Esophagus (tissue), 2 donors: Measurements from ENCODE around the gene BCR. TPM values are rescaled to one million over a fixed set of nuclear protein-coding genes. Genes with fewer than 3 reads are reported as not detected.

ENCODE experiments used
- H3K27ac ChIP-seq, 2 donors: one replicate each; pipeline ENCODE4 v1.5.1; 2013; ENCODE audit warnings: low read depth in 2 of 2, mild to moderate bottlenecking in 2 of 2, inconsistent platforms in 1 of 2, low read length in 1 of 2, moderate library complexity in 1 of 2
- H3K27me3 ChIP-seq, 2 donors: one replicate each; pipeline ENCODE4 v1.6.1; 2013; ENCODE audit warnings: low read length in 2 of 2, control low read depth in 1 of 2, mild to moderate bottlenecking in 1 of 2; ENCODE audit not compliant: insufficient read depth in 2 of 2, control insufficient read depth in 1 of 2
- H3K36me3 ChIP-seq, 2 donors: one replicate each; pipeline ENCODE4 v1.6.1; 2013; ENCODE audit warnings: low read length in 1 of 2; ENCODE audit not compliant: control insufficient read depth in 2 of 2, insufficient read depth in 2 of 2
- H3K4me1 ChIP-seq, 2 donors: one replicate each; pipeline ENCODE4 v1.6.1; 2013; ENCODE audit warnings: low read length in 1 of 2; ENCODE audit not compliant: control insufficient read depth in 2 of 2, insufficient read depth in 2 of 2
- H3K4me3 ChIP-seq, 2 donors: one replicate each; pipeline ENCODE4 v1.5.1; 2013; ENCODE audit warnings: low read length in 2 of 2, mild to moderate bottlenecking in 2 of 2, low read depth in 1 of 2, moderate library complexity in 1 of 2
- H3K9me3 ChIP-seq, 2 donors: one replicate each; pipeline ENCODE4 v1.6.1; 2013; ENCODE audit warnings: mild to moderate bottlenecking in 2 of 2, low read depth in 1 of 2, low read length in 1 of 2, moderate library complexity in 1 of 2; ENCODE audit not compliant: control insufficient read depth in 2 of 2, insufficient read depth in 1 of 2
- WGBS, 2 donors: extraction: QIAGEN DNeasy Blood & Tissue Kit; methylation state at CpG; one replicate each; pipeline ENCODE4 v1.1.7; 2013; 5-methylcytosine and 5-hydroxymethylcytosine counted together
- polyA plus RNA-seq, 2 donors: library from polyadenylated mRNA; stranded (reverse); fragments of 200-250 nt; gene quantifications; one replicate each; pipeline ENCODE4 v1.2.3, GENCODE V29; 2013
- donor health status: healthy with polysubstance abuse.
- donor health status: Bipolar disorder and iron deficiency.

The BCR gene
- polyA plus RNA-seq, 2 donors: 27.8 to 30.2 TPM

- Histone ChIP-seq H3K9me3 (no peaks in the 10 kb centered on the region), H3K27me3 (no peaks in the 10 kb centered on the region), H3K36me3 (peaks cover 4 to 57% of the 10 kb centered on the region in 2 donors), H3K4me3 (no peak overlapping the region), H3K27ac (peak overlapping the region; percentile 76 to 92), H3K4me1 (peaks cover 4 to 44% of the 10 kb centered on the region in 2 donors)
- WGBS, 2 donors: 86 to 90% methylated on average over 11 of the region's 11 CpGs
Observed at GRCh38 chr22:23281053-23281405, 100.7 kb downstream of the BCR start.

GRCh38 chr22:23281406-23282088 lies 101.2 kb downstream of the BCR start:
- H3K27ac ChIP-seq: peak overlapping the region; percentile 76 to 92
- no peak overlapping the region for H3K4me3 ChIP-seq
- peaks cover 4 to 44% of the 10 kb centered on the region in 2 donors for H3K4me1 ChIP-seq
- no peaks in the 10 kb centered on the region for H3K9me3 ChIP-seq
- peaks cover 8 to 57% of the 10 kb centered on the region in 2 donors for H3K36me3 ChIP-seq
- 42 to 51% methylated on average over 21 of the region's 21 CpGs for WGBS, 2 donors
- H3K27me3 ChIP-seq: no peaks in the 10 kb centered on the region

GRCh38 chr22:23282089-23282501 lies 101.8 kb downstream of the BCR start:
- Histone ChIP-seq H3K4me3 (no peak overlapping the region), H3K36me3 (peaks cover 8 to 56% of the 10 kb centered on the region in 2 donors), H3K9me3 (no peaks in the 10 kb centered on the region), H3K4me1 (peaks cover 4 to 44% of the 10 kb centered on the region in 2 donors), H3K27ac (peak overlapping the region; percentile 76 to 92), H3K27me3 (no peaks in the 10 kb centered on the region)
- 26 to 37% methylated on average over 16 of the region's 16 CpGs for WGBS, 2 donors

GRCh38 chr22:23282516-23282915 lies 102.2 kb downstream of the BCR start:
- Histone ChIP-seq H3K27ac (peak overlapping the region; percentile 68 to 92), H3K4me3 (no peak overlapping the region), H3K9me3 (no peaks in the 10 kb centered on the region), H3K4me1 (peaks cover 4 to 44% of the 10 kb centered on the region in 2 donors), H3K36me3 (peaks cover 4 to 56% of the 10 kb centered on the region in 2 donors), H3K27me3 (no peaks in the 10 kb centered on the region)
- WGBS, 2 donors: 64 to 78% methylated on average over 10 of the region's 10 CpGs

GRCh38 chr22:23282986-23283385 lies 102.7 kb downstream of the BCR start:
- Histone ChIP-seq H3K9me3 (no peaks in the 10 kb centered on the region), H3K27me3 (no peaks in the 10 kb centered on the region), H3K36me3 (peaks cover 4 to 57% of the 10 kb centered on the region in 2 donors), H3K27ac (peak overlapping the region; percentile 68 to 92), H3K4me1 (peaks cover 4 to 43% of the 10 kb centered on the region in 2 donors), H3K4me3 (no peak overlapping the region)
- WGBS, 2 donors: 94 to 96% methylated on average over 11 of the region's 11 CpGs

- peaks cover 4 to 65% of the 10 kb centered on the region in 2 donors for H3K36me3 ChIP-seq
- no peak overlapping the region for H3K4me3 ChIP-seq
- peak overlapping the region in 1 of 2 donors; percentile 92 for H3K27ac ChIP-seq
- H3K27me3 ChIP-seq: no peaks in the 10 kb centered on the region
- WGBS, 2 donors: 90 to 91% methylated on average over 22 of the region's 22 CpGs
- H3K9me3 ChIP-seq: no peaks in the 10 kb centered on the region
- peaks cover 4 to 38% of the 10 kb centered on the region in 2 donors for H3K4me1 ChIP-seq
Observed at GRCh38 chr22:23283591-23284503, 103.5 kb downstream of the BCR start.

GRCh38 chr22:23284504-23285033 lies 104.3 kb downstream of the BCR start:
- Histone ChIP-seq H3K4me1 (peaks cover 4 to 33% of the 10 kb centered on the region in 2 donors), H3K36me3 (peaks cover 4 to 72% of the 10 kb centered on the region in 2 donors), H3K4me3 (no peak overlapping the region), H3K27ac (peak overlapping the region in 1 of 2 donors; percentile 38), H3K27me3 (no peaks in the 10 kb centered on the region), H3K9me3 (no peaks in the 10 kb centered on the region)
- WGBS, 2 donors: 92 to 94% methylated on average over 10 of the region's 10 CpGs

- H3K4me1 ChIP-seq: peaks cover 4 to 27% of the 10 kb centered on the region in 2 donors
- H3K36me3 ChIP-seq: peaks cover 4 to 70% of the 10 kb centered on the region in 2 donors
- no peak overlapping the region for H3K4me3 ChIP-seq
- H3K9me3 ChIP-seq: no peaks in the 10 kb centered on the region
- H3K27ac ChIP-seq: no peak overlapping the region
- 95 to 97% methylated on average over 8 of the region's 8 CpGs for WGBS, 2 donors
- H3K27me3 ChIP-seq: no peaks in the 10 kb centered on the region
Observed at GRCh38 chr22:23285236-23285635, 104.9 kb downstream of the BCR start.

GRCh38 chr22:23285734-23286133 lies 105.4 kb downstream of the BCR start:
- H3K4me3 ChIP-seq: no peak overlapping the region
- H3K27me3 ChIP-seq: no peaks in the 10 kb centered on the region
- no peaks in the 10 kb centered on the region for H3K9me3 ChIP-seq
- H3K27ac ChIP-seq: no peak overlapping the region
- peaks cover 4 to 71% of the 10 kb centered on the region in 2 donors for H3K36me3 ChIP-seq
- 92 to 95% methylated on average over 7 of the region's 7 CpGs for WGBS, 2 donors
- peaks cover 4 to 24% of the 10 kb centered on the region in 2 donors for H3K4me1 ChIP-seq
